GM18951 (cell line): ENCODE results near the gene SLC46A1.

Source experiments
- POLR2A ChIP-seq: IDR thresholded peaks from 4 replicates; pipeline ENCODE4 v1.6.1; 2011; ENCODE audit warnings: mild to moderate bottlenecking; ENCODE audit not compliant: insufficient read length, insufficient read depth; ENCODE audit errors: extremely low read depth
- in situ Hi-C: fragments of 300-500 bp; cut with MboI; formaldehyde crosslinking; loops from one replicate; pipeline ENCODE4 v1.12.0; 2022; ENCODE audit warnings: low sequenced_read_pairs, mixed read lengths, inconsistent platforms; ENCODE audit not compliant: unreplicated experiment

The SLC46A1 gene

GRCh38 chr17:28397687-28398279 is 8.2 kb downstream of the SLC46A1 start:
- in situ Hi-C loops, result no loop called here

DNA sequence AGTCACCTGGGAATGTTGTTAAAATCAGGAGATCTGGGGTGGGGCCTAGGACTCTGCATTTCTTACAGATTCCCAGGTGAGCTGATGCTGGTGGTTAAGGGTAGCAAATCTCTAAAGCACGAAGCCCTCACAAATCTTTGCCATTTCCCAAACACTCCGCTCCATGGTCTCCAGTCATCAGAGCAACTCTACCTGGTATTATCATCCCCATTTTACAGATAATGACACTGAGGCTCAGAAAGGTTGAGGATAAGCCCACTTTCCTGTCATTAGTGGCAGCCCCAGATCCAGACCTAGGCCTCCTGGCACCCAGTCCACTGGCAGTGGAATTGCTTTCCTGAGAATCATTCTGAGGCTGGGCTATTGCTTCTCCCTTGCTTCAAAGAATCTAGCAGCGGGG is 8.7 kb downstream of the SLC46A1 start:
- in situ Hi-C loops, result no loop called here
- TF ChIP-seq POLR2A, result no peak

More at GRCh38 chr17:28397687-28398279, 8.2 kb downstream of the SLC46A1 start:
- no peak for TF ChIP-seq POLR2A

DNA sequence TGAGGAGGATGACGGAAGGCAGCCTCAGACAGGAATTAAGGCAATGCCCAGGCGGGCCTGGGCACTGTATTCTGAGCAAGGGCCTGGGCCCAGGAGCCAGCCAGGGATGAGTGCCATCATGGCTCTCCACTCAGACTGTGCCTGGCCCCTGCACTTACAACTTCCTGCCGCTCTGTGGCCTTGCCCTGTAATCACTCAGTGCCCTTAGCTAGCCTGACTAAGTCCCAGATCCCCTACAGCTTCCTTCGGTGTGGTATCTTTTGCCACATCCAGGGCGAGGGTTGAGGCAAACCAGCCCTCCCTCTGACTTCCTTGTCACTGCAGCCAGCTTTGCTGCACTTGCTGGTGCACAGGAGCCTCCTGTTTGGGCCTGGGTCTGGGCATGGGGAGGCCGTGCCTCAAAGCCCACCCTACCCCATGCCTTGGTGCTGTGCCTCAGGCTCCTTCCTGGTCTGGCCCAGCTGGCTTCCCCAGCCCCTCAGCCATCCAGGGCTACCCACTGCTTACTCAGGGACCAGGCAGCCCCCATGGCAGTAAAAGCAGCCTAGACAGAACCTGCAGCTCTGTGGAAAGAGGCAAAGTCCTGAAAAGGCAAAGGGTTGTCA is 9.3 kb downstream of the SLC46A1 start:
- no peak for TF ChIP-seq POLR2A
- in situ Hi-C loops, result no loop called here

- no peak for TF ChIP-seq POLR2A
- in situ Hi-C loops, result no loop called here
Observed at GRCh38 chr17:28395968-28396367, 10.0 kb downstream of the SLC46A1 start.

GRCh38 chr17:28395426-28395825 is 10.6 kb downstream of the SLC46A1 start:
- in situ Hi-C loops, result no loop called here

GRCh38 chr17:28394337-28395116 is 11.5 kb downstream of the SLC46A1 start:
- no peak for TF ChIP-seq POLR2A
- in situ Hi-C loops, result no loop called here

More at GRCh38 chr17:28395426-28395825, 10.6 kb downstream of the SLC46A1 start:
- no peak for TF ChIP-seq POLR2A

DNA sequence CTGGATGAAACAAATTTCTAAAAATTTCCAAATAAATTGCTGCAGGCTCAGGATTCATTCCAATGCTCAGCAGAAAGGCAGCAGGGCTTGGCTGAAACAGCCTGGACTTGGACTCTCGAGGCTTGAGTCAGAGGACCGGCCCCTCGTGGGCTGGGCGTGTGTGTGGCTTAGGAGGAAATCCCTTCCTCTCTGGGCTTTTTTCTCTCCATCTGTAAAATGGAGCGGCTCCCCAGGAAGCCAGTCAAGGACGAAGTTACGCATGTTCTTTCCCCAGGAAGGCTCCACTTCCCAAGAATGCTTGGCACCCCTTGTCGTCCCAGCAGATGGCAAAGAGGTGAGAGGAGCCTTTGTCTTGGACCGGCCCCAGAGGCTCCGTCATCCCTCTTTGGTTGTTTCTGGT is 13.5 kb downstream of the SLC46A1 start:
- no peak for TF ChIP-seq POLR2A
- in situ Hi-C loops, result no loop called here

- in situ Hi-C loops, result no loop called here
- TF ChIP-seq POLR2A, result no peak
Observed at GRCh38 chr17:28391401-28391800, 14.6 kb downstream of the SLC46A1 start.

GRCh38 chr17:28390984-28391383 is 15.0 kb downstream of the SLC46A1 start:
- in situ Hi-C loops, result no loop called here
- no peak for TF ChIP-seq POLR2A

- no peak for TF ChIP-seq POLR2A
- in situ Hi-C loops, result no loop called here
Observed at GRCh38 chr17:28390563-28390962, 15.4 kb downstream of the SLC46A1 start.

- in situ Hi-C loops, result no loop called here
- TF ChIP-seq POLR2A, result no peak
Observed at GRCh38 chr17:28390141-28390540, 15.9 kb downstream of the SLC46A1 start.

GRCh38 chr17:28388106-28388505 is 17.9 kb downstream of the SLC46A1 start:
- no peak for TF ChIP-seq POLR2A
- in situ Hi-C loops, result no loop called here

GRCh38 chr17:28386391-28386790 is 19.6 kb downstream of the SLC46A1 start:
- no peak for TF ChIP-seq POLR2A
- in situ Hi-C loops, result no loop called here

DNA sequence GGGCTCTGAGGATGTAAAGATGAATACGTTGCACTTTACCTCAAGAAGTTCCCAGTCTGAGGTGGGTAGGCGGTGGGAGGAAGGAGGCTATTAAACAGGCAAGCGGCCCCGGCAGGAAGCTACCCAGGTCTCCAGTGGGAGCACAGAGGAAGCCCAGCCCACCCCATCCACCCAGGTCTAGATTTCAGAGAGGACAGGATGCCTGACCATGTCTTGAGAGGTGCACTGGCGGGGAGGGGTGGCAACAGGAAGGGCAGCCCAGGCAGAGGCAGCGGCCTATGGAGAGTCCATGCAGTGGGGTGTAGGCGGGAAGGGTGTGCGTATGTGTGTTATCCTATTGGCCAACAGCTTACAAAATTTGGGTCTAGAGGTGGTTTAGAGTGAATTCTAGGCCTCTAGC is 20.6 kb downstream of the SLC46A1 start:
- in situ Hi-C loops, result no loop called here
- TF ChIP-seq POLR2A, result no peak
